Measurements from ENCODE around the gene PRSS21. TPM values are rescaled to one million over a fixed set of nuclear protein-coding genes. Genes with fewer than 3 reads are reported as not detected.

PRSS21 gene, protein sequence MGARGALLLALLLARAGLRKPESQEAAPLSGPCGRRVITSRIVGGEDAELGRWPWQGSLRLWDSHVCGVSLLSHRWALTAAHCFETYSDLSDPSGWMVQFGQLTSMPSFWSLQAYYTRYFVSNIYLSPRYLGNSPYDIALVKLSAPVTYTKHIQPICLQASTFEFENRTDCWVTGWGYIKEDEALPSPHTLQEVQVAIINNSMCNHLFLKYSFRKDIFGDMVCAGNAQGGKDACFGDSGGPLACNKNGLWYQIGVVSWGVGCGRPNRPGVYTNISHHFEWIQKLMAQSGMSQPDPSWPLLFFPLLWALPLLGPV
- not detected for total RNA-seq

DNA sequence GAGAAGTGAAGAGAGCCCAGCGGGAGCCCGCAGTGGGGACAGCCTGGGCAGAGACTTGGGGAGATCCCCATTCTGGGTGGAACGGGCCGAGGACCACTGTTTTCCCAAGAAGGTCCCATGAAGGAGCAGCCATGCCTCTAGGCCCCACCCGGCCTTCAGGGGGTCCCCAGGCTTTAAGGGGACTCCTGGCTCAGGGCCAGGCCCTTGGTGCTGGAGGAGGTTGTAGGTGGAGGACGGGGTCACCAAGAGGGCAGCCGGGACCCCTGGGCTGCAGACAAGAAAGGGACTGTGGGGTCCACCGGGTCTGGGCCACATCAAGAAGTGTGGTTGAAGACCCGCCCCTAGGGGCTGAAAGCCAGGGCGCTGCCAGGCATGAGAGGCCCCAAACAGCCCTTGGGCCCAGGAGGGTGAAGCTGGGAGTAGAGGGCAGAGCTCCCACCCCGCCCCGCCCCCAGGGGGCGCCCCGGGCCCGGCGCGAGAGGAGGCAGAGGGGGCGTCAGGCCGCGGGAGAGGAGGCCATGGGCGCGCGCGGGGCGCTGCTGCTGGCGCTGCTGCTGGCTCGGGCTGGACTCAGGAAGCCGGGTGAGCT is at the start of gene PRSS21:
TSS of gene PRSS21 (plus strand) at position 487 of the 589 bp plus-strand sequence. CDS start at position 519, 32 bp downstream.
- DNase-seq, result no peak

DNA sequence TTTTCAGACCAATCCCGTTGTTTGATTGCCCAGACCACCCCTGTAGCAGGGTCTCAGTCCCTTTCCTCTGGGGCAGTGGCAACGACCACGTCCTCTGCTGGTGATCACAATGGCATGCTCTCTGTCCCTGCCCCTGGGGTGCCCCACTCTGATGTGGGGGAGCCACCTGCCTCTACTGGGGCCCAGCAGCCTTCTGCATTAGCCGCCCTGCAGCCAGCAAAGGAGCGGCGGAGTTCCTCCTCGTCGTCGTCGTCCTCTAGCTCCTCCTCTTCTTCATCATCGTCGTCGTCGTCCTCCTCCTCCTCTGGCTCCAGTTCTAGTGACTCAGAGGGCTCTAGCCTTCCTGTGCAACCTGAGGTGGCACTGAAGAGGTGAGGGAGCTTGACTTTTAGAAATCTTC is 49.1 kb upstream of the PRSS21 start:
- DNase-seq, result no peak

DNA sequence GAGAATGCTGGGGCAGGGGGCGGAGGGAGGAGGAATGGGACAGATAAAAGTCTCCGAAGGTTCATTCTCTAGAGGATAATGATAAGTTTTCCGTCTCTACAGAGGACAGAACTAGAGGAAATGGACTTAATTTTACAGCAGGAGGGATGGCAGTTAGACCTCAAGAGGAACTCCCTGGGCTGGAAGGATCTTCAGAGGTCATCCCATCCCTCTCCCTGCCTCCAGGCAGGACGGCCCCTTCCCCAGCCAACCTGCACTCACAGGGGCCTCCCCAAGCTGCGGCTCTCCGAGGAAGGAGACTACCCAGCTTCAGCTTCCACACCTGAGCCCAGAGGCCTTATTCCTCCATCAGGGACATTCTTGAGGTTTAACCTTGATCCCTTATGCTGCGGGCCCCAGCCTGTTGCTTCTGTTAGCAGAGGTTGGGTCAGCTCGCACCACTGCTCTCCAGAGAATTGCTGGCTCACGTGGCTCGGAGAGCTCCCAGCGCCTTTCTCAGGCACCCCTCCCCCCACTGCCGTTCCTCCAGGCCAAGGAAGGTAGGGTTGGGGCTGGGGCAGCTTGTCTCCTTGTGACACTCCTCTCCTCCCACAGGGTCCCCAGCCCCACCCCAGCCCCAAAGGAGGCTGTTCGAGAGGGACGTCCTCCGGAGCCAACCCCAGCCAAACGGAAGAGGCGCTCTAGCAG is 48.5 kb upstream of the PRSS21 start:
- DNase-seq, result no peak

DNA sequence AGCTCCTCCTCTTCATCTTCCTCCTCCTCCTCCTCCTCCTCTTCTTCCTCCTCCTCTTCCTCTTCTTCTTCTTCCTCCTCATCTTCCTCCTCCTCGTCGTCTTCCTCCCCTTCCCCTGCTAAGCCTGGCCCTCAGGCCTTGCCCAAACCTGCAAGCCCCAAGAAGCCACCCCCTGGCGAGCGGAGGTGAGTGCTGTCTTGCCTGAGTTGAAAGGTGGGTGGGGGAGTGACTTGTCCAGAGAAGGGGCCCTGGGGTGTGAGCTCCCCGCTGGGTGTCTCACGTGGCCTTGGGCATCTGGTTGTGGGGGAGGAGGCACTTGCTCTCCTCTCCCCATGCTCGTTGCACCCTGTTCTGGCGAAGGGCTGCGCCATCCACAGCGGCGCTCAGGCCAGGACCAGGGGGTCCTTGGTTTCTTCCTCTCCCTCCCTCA is 47.9 kb upstream of the PRSS21 start:
- DNase-seq, result no peak

DNA sequence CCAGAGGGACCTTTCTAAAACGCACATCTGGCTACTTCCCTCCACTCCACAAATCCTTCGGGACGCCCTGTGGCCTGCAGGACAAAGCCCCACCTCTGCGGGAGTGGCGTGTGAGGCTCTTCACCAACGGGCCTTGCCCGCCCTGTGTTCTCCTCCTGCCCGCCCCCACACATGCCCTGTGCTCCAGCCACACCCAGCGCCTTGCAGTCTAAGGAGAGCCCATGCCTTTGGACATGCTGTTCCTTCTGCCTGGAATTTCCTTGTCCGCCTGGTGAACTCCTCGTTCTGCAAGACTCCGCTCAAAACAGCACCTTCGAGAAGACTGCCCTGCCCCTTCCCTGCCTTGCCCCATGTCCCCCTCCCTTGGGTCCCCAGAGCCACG is 47.4 kb upstream of the PRSS21 start:
- DNase-seq, result no peak

DNA sequence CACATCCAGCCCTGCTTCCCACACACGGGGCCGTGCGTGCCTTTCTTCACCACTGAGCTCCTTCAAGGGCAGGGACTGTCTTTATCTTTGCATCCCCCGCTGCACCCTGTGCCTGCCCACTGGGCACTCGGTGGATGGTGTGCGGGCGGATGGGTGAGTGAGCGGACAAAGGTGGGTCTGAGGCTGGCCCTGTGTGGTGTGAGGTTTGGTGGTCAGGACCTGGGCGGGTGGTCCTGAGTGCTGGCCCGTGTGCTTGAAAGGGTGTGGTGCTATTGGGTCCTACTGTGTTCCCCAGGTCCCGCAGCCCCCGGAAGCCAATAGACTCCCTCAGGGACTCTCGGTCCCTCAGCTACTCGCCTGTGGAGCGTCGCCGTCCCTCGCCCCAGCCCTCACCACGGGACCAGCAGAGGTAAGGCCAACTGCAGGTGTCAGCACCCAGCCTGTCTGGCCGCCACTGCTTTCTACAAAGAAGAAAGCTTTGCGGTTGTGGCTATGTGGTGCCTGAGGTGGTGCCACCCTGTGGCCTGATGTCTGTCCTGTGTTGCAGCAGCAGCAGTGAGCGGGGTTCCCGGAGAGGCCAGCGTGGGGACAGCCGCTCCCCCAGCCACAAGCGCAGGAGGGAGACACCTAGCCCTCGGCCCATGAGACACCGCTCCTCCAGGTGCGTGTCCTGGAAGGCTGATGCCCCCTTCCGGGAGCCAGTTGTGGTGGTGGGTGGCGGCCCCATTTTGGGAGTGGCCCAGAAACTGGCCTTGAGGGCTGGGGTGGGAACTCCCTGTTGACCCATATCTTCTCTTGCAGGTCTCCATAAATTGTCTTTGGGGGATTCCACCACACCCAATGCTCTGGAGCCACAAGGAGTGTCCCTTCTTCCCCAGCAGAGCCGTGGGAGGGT is 46.7 kb upstream of the PRSS21 start:
- DNase-seq, result no peak

DNA sequence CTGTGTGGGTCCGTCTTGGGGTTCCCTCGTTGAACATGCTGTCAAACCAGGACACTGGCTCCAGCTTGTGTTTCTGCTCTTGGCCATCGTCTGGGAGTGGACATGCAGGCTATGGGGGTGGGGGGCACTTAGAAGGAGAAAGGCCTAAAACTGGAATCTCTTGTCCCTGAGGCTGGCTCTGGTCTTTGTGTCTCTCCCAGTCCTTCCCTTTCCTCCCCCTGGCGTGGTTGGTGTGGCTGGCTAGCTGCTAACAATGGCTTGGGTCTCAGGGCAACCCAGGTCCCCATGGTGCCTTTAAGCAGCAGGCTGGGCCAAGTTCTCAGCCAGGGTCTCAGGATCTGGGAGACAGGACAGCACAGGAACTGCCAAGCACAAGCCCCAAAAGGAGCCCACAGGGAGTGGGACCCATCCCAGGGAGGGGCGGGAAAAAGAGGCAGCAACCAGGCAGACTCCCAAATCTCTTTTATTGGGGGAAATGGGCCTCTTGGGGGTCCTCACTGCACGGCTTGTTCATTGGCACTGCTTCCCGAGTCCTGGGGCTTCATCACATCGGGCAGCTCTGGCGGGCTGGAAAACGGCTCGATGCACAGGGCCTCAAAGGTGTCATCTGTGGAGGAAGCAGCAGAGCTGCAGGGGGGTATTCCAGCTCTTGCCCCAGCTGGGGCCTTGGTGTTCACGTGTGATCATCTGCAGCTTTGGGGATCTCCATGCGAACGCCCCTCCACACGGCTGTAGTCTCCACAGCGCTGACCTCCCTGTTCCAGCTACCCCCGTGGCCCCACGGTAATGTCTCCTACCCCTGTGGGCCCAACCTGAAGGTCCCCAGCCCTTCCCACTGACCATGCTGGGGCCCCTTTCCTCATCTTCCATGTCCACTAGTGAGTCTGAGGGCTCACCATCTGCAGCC is 45.3 kb upstream of the PRSS21 start:
- no peak for DNase-seq

DNA sequence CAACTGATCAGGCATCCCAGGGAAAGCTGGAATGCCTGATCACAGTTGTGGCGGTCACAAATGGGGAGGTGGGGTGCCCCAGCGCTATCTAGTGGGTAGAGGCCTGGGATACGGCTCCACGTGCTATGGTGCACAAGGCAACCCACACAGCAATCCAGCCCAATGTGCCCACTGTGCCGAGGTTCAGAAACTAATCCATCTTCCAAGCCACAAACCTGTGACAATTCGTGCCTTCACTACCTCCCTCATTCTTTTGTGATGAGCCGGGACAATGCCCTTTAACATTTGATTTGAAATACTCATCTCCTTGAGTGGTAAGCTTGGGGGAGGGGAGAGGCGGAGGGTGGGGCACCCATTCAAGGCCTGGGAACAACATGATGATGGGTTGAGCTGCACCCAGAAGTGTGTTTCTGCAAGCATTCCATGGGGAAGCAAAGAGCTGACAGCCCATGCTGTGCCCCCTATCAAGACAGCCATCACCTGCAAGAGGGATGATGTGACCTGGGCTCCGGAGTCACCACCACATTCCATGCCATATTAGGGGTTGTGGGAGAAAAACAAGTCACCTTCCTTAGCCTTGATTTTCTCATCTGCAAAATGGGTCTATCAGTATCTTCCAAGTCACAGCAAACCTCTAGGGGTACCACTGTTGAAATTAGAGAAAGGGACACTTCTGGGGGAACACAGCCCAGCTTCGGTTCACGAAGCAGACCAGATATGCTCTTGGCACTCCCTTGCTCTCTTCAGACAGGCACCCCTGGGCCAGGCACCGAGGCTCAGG is 43.7 kb upstream of the PRSS21 start:
- no peak for DNase-seq

DNA sequence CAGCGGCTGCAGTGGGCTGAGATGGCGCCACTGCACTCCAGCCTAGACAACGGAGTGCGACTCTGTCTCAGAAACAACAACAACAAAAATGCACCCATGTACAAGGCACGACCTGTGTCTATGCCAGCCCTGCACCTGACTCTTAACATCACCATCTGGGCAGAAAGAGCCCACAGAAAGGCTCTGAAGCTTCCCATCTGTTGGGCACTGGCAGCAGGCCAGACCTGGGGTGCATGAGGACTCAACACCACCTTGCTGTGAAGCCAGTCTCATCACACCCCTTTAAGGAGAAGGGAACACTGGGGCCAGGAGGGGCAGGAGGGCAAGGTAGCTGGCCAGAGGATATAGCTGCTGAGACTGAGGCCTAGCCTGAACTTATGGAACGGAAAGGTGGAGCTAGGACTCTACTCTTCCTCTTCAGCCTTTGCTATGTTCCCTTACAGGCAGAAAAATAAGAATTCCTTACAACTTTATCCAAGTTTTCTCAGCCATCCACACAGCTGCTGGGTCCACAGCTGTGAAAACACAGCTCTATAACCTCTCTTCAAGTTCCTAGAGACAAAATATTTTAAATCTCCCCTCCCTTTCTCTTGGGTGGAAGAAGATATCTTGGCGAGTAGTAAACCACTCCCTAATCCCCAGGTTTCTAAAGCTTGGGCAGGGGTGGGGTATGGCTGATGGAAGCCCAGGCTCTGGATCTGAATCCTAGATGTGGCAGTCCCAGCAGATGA is 42.7 kb upstream of the PRSS21 start:
- DNase-seq, result no peak

DNA sequence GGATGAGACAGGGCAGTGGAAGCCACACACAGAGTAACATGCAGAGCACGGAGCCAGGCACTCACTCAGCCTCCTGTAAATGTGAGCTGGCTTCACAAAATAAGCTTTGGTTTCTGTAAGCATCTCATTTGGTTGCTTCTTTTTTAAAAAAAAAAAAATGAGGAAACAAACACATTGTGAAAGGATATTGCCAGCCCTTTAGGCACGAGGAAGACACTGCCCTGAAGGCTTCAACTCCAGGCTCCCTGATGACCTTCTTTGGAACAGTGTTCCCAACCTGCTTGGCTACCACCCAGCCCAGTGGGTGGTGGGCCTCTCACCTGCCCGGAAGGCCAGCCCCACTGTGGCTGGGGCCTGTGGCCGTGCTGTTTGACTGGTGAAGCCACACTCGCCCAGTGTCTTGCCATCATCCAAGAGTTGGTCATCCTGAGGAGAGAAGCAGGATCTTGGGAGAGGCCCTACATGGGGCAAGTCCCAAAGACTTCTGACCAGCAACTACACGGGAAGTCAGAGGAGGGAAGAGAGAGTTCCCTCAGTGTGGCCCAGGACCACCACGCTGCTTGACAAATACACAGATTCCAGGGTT is 41.8 kb upstream of the PRSS21 start:
- no peak for DNase-seq

DNA sequence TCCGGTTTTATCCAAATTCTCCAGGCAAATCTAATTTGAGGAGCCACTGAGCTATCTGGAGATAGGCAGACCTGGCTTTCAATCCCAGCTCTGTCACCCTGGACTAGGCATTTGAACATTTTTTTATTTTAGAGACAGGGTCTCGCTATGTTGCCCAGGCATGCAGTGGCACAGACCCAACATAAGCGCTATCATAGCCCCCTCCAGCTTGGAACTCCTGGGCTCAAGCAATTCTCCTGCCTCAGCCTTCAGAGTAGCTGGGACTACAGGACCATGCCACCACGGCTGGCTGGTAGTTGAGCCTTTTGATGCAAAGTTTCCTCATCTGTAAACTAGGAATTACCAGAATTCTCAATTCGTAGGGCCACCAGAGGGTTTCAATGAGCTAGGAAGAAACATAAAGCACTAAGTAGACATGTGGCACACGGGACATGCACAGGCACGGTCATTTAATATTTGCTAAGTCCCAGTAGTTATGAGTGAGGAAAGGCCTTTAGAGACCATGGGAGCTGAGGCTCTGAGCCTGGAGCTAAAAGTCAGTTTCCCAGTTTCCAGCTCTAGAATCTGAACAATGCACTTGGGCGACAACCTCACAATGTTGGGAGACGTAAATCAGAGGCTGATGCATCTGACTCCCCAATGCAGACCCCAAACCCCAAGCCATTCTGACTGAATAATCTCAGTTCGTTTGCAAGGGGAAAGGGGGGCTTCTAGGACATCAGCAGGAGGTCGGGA is 41.1 kb upstream of the PRSS21 start:
- no peak for DNase-seq

DNA sequence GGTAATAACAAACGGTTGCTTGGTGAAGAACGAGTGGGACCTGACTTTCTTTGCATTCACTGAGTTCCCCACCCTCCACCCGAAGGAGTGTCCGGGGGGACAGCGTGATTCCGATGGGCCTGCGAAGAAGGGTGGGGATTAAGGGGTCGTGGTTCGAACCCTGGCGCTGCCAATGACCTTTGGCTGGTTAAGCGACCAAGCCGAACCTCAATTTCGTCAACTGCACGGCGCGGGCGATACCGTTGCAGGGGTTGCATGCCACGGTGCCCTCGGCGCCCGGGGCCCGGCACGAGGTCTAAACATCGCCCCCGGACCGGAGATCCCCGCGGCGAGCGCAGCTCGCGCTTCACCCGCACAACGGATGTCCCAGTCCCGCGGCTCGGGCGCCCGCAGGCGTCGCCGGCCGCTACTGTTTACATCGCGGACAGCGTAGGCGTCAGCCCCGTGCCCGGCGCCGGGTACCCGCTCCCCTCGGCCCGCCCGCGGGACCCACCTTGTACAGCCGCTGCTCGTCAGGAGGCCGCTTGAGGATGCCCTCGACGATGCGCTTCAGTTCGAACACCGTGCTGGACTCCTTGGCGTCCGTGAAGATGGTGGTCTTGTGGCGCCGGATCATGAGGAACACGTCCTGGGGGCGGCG is 40.4 kb upstream of the PRSS21 start:
- DNase-seq, result no peak

DNA sequence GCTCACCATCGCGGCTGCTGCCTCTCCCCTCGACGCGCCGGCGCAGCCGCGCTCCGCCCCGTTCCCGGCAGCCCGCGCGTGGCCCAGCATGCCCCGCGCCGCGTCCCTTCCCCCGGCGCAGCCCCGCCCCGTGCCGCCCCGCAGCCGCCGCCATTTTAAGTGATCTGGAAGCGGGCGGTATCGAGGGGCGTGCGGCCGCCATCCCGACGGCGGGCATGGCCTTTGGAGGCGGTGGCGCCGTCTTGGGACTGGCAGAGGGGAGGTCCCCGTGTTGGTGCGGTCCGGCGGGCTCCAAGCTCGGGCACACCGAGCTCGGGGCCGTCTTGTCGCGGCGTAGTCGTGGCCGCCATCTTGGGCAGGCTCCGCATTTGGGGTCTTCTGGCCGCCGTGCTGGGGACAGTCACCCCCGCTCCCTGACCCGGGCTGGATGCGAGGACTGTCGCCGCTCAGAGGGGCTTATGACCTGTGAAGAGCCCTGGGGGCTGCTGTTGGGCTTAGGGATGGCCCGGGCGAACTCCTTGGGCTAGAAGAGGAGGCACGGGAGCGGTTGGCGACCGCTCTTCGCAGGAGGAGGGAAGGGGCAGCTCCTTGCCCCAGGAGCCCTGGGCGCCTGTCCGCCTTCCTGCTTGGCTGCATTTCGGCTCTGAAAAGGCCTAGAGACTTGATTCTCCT is 39.7 kb upstream of the PRSS21 start, which contains the start of gene ELOB:
TSS of gene ELOB (minus strand) at position 50 of the 672 bp plus-strand sequence. CDS start at position 9, 41 bp downstream.
- peak; percentile 77 for DNase-seq

DNA sequence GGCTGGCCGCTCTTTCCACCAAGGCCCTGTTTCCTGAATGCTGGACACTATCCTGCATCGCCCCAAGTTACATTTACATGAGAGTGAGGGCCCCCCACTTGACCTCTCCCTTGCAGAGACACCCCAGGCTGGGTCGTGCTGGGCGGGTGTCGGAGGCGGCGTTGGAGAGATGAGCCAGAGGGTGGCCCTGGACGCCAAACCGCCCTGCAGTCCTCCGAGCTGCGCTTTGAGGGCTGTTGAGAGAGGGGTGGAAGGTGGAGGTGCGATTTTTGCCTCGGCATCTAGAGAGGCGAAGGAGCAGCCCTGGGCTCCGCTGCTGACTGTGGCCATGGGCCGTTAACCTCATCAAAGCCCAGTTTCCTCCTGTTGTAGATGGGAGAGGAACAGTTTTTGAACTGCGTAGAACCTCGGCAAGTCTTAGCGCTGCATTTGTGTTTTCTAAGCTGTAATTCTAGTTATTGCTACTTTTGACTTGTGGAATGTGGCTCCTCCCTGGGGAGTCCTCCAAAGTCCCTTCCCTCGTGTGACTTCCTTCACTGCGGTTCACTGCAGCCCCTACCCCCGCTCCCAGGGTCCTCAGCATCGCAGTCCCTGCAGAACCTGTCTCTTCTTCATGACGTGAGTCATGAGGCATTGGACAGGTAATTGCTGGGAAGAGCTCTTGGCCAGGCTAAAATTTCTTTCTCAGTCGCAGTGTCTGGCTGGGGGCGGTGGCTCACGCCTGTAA is 39.0 kb upstream of the PRSS21 start:
- peak; percentile 26 for DNase-seq

DNA sequence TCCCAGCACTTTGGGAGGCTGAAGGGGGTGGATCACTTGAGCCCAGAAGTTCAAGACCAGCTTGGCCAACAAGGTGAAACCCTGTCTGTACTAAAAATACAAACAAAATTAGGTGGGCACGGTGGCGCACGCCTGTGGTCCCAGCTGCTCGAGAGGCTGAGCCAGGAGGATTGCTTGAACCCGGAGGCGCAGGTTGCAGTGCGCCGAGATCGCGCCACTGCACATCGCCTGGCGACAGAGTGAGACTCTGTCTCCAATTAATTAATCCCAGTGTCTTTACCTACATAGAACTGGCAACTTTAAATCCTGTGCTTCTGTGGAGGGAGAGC is 38.4 kb upstream of the PRSS21 start:
- no peak for DNase-seq

DNA sequence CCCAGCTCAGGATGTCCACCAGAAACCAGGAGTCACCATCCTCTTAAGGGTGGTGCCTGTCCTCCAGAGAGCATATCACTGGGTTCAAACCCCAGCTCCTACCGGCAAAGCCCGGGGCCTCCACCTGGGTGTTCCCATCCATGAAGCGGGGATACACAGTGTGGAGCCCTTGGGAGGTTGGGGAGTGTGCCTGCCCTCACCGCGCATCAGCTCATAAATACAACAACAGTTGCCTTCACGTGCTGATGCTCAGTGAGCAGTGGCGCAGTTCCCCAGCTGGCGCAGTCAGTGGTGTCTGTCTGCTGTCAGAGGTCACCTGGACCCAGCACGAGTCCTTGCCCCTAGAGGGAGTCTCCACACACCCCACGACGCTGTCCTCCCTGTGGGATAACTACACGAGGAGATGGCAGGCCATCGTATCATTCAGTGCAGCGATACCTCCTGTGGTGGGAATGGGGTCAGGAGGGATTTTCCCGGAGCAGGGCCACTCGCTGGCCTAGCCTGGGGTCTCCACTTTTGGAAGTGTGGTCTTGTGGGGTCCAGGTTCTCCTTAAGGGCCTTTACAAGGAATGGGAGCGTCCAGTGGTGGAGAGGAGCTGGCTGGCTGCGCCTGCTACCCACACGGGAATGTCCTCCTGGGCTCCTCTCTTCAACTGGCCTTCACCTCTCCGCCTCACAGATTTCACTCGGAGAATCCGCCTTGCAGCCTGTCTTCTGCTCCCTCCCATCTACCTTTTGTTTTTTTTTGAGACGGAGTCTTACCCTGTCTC is 37.7 kb upstream of the PRSS21 start:
- DNase-seq, result no peak
